ENCODE measurements around the gene GMNN. TPM values are rescaled to one million over a fixed set of nuclear protein-coding genes. Genes with fewer than 3 reads are reported as not detected.

Gene GMNN
- total and polyA plus RNA-seq, 2 donors (not counting 1 experiment from before 2014, with no cell fraction given) = 3.8 to 7.3 TPM

GRCh38 chr6:24743944-24744335 is 30.8 kb upstream of the GMNN start:
- ChIA-PET CTCF (interaction anchor here (0.6 to 1.5 kb wide), 3 partner anchors 160 to 610 kb away, joined by 3 to 4 read pairs (median 4); no protein-coding TSS in a partner anchor), POLR2A (interaction anchor here (1.0 kb wide), 1 partner anchor 22 kb away, joined by 3 read pairs; no protein-coding TSS in a partner anchor)
- H3K9me3 Mint-ChIP-seq (ENCODE audit: insufficient read depth) = no peaks in the 10 kb centered on the region
- ATAC-seq (ENCODE audit: low read depth) (peak; percentile 63), DNase-seq (peak; percentile 57)
- Histone ChIP-seq H2AFZ (ENCODE audit: insufficient read depth, low read depth, low read length, poor library complexity, severe bottlenecking) (peak overlapping the region; percentile 78), H3K9me3 (ENCODE audit: control extremely low read depth in 1 of 3, control insufficient read depth in 2 of 3, insufficient read depth in 1 of 3, low read length in 2 of 3) (no peaks in the 10 kb centered on the region), H3K9ac (ENCODE audit: low read length) (no peak overlapping the region), H3K79me2 (ENCODE audit: control insufficient read depth, insufficient read depth, low read length) (no peaks in the 10 kb centered on the region), H4K20me1 (ENCODE audit: control insufficient read depth, insufficient read depth, low read length, poor library complexity, severe bottlenecking) (no peaks in the 10 kb centered on the region), H3K36me3 (replicated peaks in 1 of 2; ENCODE audit: control extremely low read depth in 1 of 2, control insufficient read depth in 1 of 2, extremely low read depth in 1 of 2, insufficient read depth in 2 of 2, low read length in 1 of 2) (no peaks in the 10 kb centered on the region), H3K4me2 (replicated peaks; ENCODE audit: low read depth, low read length, poor library complexity, severe bottlenecking) (peak overlapping the region; percentile 47), H3K4me3 (ENCODE audit: control extremely low read depth in 1 of 5, extremely low read depth in 1 of 5, insufficient read depth in 1 of 5, low read depth in 2 of 5, low read length in 4 of 5) (no peak overlapping the region), H3K27me3 (replicated peaks in 1 of 4; ENCODE audit: control extremely low read depth in 1 of 4, control insufficient read depth in 3 of 4, insufficient read depth in 4 of 4, low read length in 3 of 4) (no peaks in the 10 kb centered on the region), H3K4me1 (ENCODE audit: control insufficient read depth in 2 of 2, insufficient read depth in 2 of 2, low read length in 2 of 2) (peaks cover 23 to 25% of the 10 kb centered on the region in 2 donors), H3K27ac (ENCODE audit: low read length in 2 of 2) (peak overlapping the region in 1 of 2 donors; percentile 78)
- peak overlapping the region; percentile 38 for H3K4me3 Mint-ChIP-seq
- intact Hi-C loops (cut with micrococcal nuclease) = no loop called here
- 100% methylated on average over 1 of the region's 3 CpGs for WGBS (ENCODE audit: insufficient coverage)
- H3K27ac Mint-ChIP-seq = peak overlapping the region; percentile 87
- H3K27me3 Mint-ChIP-seq = no peaks in the 10 kb centered on the region
- H3K4me1 Mint-ChIP-seq = peaks cover 30% of the 10 kb centered on the region
- TF ChIP-seq CTCF (IDR thresholded peaks at IDR 0.05) (no peak), EZH2 (IDR thresholded peaks at IDR 0.05; ENCODE audit: borderline replicate concordance, insufficient read depth, low read depth, low read length, poor library complexity, severe bottlenecking) (no peak)

GRCh38 chr6:24744911-24745310 is 29.8 kb upstream of the GMNN start:
- no peak overlapping the region for H3K27ac Mint-ChIP-seq
- H3K27me3 Mint-ChIP-seq = no peaks in the 10 kb centered on the region
- DNase-seq = no peak
- TF ChIP-seq EZH2 (IDR thresholded peaks at IDR 0.05; ENCODE audit: borderline replicate concordance, insufficient read depth, low read depth, low read length, poor library complexity, severe bottlenecking) = no peak
- TF ChIP-seq CTCF (IDR thresholded peaks at IDR 0.05) = no peak
- intact Hi-C loops (cut with micrococcal nuclease) = no loop called here
- WGBS (ENCODE audit: insufficient coverage) = 0% methylated on average over 1 of the region's 5 CpGs
- Histone ChIP-seq H3K9me3 (ENCODE audit: control extremely low read depth in 1 of 3, control insufficient read depth in 2 of 3, insufficient read depth in 1 of 3, low read length in 2 of 3) (no peaks in the 10 kb centered on the region), H3K4me3 (ENCODE audit: control extremely low read depth in 1 of 5, extremely low read depth in 1 of 5, insufficient read depth in 1 of 5, low read depth in 2 of 5, low read length in 4 of 5) (no peak overlapping the region), H4K20me1 (ENCODE audit: control insufficient read depth, insufficient read depth, low read length, poor library complexity, severe bottlenecking) (no peaks in the 10 kb centered on the region), H3K79me2 (ENCODE audit: control insufficient read depth, insufficient read depth, low read length) (no peaks in the 10 kb centered on the region), H3K27me3 (replicated peaks in 1 of 4; ENCODE audit: control extremely low read depth in 1 of 4, control insufficient read depth in 3 of 4, insufficient read depth in 4 of 4, low read length in 3 of 4) (no peaks in the 10 kb centered on the region), H2AFZ (ENCODE audit: insufficient read depth, low read depth, low read length, poor library complexity, severe bottlenecking) (no peak overlapping the region), H3K4me1 (ENCODE audit: control insufficient read depth in 2 of 2, insufficient read depth in 2 of 2, low read length in 2 of 2) (peaks cover 26 to 31% of the 10 kb centered on the region in 2 donors), H3K9ac (ENCODE audit: low read length) (no peak overlapping the region), H3K27ac (ENCODE audit: low read length in 2 of 2) (no peak overlapping the region), H3K4me2 (replicated peaks; ENCODE audit: low read depth, low read length, poor library complexity, severe bottlenecking) (no peak overlapping the region), H3K36me3 (replicated peaks in 1 of 2; ENCODE audit: control extremely low read depth in 1 of 2, control insufficient read depth in 1 of 2, extremely low read depth in 1 of 2, insufficient read depth in 2 of 2, low read length in 1 of 2) (no peaks in the 10 kb centered on the region)
- peaks cover 36% of the 10 kb centered on the region for H3K4me1 Mint-ChIP-seq
- no peak for ATAC-seq (ENCODE audit: low read depth)
- POLR2A ChIA-PET = no interaction called here
- H3K9me3 Mint-ChIP-seq (ENCODE audit: insufficient read depth) = no peaks in the 10 kb centered on the region
- CTCF ChIA-PET = interaction anchor here (1.0 to 1.4 kb wide), 3 partner anchors 29 to 164 kb away, joined by 3 to 4 read pairs (median 4); no protein-coding TSS in a partner anchor
- no peak overlapping the region for H3K4me3 Mint-ChIP-seq
